ENCODE measurements around the gene CUX1. TPM values are rescaled to one million over a fixed set of nuclear protein-coding genes. Genes with fewer than 3 reads are reported as not detected.
"Not testable (repeated sequence)": the region's sequence is repeated elsewhere in the genome, so short reads cannot be mapped to it uniquely, and the experiment has no call there.

Gene CUX1
- total RNA-seq, 1 experiment from 2014 or later = 47.6 TPM

- ChIA-PET POLR2A (interaction anchor here (1.1 kb wide), 1 partner anchor 17 kb away, joined by 4 read pairs; no protein-coding TSS in a partner anchor), CTCF (interaction anchor here (0.6 to 1.3 kb wide), 3 partner anchors 9 to 1274 kb away, joined by 3 to 4 read pairs (median 3); no protein-coding TSS in a partner anchor)
- Mint-ChIP-seq H3K27ac (ENCODE audit: low read depth, unreplicated experiment) (no peak overlapping the region), H3K4me3 (ENCODE audit: unreplicated experiment) (no peak overlapping the region), H3K27me3 (ENCODE audit: insufficient read depth, unreplicated experiment) (no peaks in the 10 kb centered on the region), H3K9me3 (ENCODE audit: unreplicated experiment) (no peaks in the 10 kb centered on the region), H3K4me1 (ENCODE audit: insufficient read depth, unreplicated experiment) (peaks cover 22% of the 10 kb centered on the region), H3K36me3 (ENCODE audit: insufficient read depth, unreplicated experiment) (peaks cover 12% of the 10 kb centered on the region)
- DNase-seq (ENCODE audit: unreplicated experiment) = no peak
- intact Hi-C loops (cut with micrococcal nuclease) = no loop called here
- no TSS peak for BruUV-seq (replicated peaks)
- TF ChIP-seq, protein P1, sequence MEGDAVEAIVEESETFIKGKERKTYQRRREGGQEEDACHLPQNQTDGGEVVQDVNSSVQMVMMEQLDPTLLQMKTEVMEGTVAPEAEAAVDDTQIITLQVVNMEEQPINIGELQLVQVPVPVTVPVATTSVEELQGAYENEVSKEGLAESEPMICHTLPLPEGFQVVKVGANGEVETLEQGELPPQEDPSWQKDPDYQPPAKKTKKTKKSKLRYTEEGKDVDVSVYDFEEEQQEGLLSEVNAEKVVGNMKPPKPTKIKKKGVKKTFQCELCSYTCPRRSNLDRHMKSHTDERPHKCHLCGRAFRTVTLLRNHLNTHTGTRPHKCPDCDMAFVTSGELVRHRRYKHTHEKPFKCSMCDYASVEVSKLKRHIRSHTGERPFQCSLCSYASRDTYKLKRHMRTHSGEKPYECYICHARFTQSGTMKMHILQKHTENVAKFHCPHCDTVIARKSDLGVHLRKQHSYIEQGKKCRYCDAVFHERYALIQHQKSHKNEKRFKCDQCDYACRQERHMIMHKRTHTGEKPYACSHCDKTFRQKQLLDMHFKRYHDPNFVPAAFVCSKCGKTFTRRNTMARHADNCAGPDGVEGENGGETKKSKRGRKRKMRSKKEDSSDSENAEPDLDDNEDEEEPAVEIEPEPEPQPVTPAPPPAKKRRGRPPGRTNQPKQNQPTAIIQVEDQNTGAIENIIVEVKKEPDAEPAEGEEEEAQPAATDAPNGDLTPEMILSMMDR (IDR thresholded peaks at IDR 0.05; ENCODE audit: unreplicated experiment) = no peak
These were observed 47.6 kb downstream of the CUX1 start for GRCh38 chr7:101865031-101865430.

- no peak overlapping the region for H3K27ac Mint-ChIP-seq (ENCODE audit: low read depth, unreplicated experiment)
These were observed 48.0 kb downstream of the CUX1 start for GRCh38 chr7:101865455-101865854.

GRCh38 chr7:101866328-101866727 lies 48.9 kb downstream of the CUX1 start:
- Mint-ChIP-seq H3K36me3 (ENCODE audit: insufficient read depth, unreplicated experiment) (peaks cover 18% of the 10 kb centered on the region), H3K27ac (ENCODE audit: low read depth, unreplicated experiment) (no peak overlapping the region), H3K27me3 (ENCODE audit: insufficient read depth, unreplicated experiment) (no peaks in the 10 kb centered on the region), H3K4me1 (ENCODE audit: insufficient read depth, unreplicated experiment) (peaks cover 28% of the 10 kb centered on the region), H3K9me3 (ENCODE audit: unreplicated experiment) (no peaks in the 10 kb centered on the region), H3K4me3 (ENCODE audit: unreplicated experiment) (no peak overlapping the region)
- TF ChIP-seq, protein P1 (IDR thresholded peaks at IDR 0.05; ENCODE audit: unreplicated experiment) = no peak
- CTCF ChIA-PET = interaction anchor here (0.6 to 1.1 kb wide), 2 partner anchors 9 to 10 kb away, joined by 3 read pairs; no protein-coding TSS in a partner anchor
- DNase-seq (ENCODE audit: unreplicated experiment) = no peak
- intact Hi-C loops (cut with micrococcal nuclease) = no loop called here
- BruUV-seq (replicated peaks) = no TSS peak
- POLR2A ChIA-PET = no interaction called here

More at GRCh38 chr7:101865455-101865854, 48.0 kb downstream of the CUX1 start:
- no peak for DNase-seq (ENCODE audit: unreplicated experiment)
- H3K9me3 Mint-ChIP-seq (ENCODE audit: unreplicated experiment) = no peaks in the 10 kb centered on the region
- BruUV-seq (replicated peaks) = no TSS peak
- H3K4me3 Mint-ChIP-seq (ENCODE audit: unreplicated experiment) = no peak overlapping the region
- CTCF ChIA-PET = interaction anchor here (0.6 to 1.3 kb wide), 2 partner anchors 9 to 16 kb away, joined by 3 read pairs; no protein-coding TSS in a partner anchor
- POLR2A ChIA-PET = interaction anchor here (1.1 kb wide), 1 partner anchor 17 kb away, joined by 4 read pairs; no protein-coding TSS in a partner anchor
- H3K36me3 Mint-ChIP-seq (ENCODE audit: insufficient read depth, unreplicated experiment) = peaks cover 16% of the 10 kb centered on the region
- TF ChIP-seq, protein P1 (IDR thresholded peaks at IDR 0.05; ENCODE audit: unreplicated experiment) = no peak
- H3K27me3 Mint-ChIP-seq (ENCODE audit: insufficient read depth, unreplicated experiment) = no peaks in the 10 kb centered on the region
- peaks cover 22% of the 10 kb centered on the region for H3K4me1 Mint-ChIP-seq (ENCODE audit: insufficient read depth, unreplicated experiment)
- intact Hi-C loops (cut with micrococcal nuclease) = no loop called here

GRCh38 chr7:101867265-101867664 lies 49.8 kb downstream of the CUX1 start:
- intact Hi-C loops (cut with micrococcal nuclease) = no loop called here
- ChIA-PET POLR2A (no interaction called here), CTCF (interaction anchor here (0.6 to 1.5 kb wide), 3 partner anchors 10 to 11 kb away, joined by 3 to 4 read pairs (median 3); no protein-coding TSS in a partner anchor)
- no peak overlapping the region for H3K4me3 Mint-ChIP-seq (ENCODE audit: unreplicated experiment)
- H3K27ac Mint-ChIP-seq (ENCODE audit: low read depth, unreplicated experiment) = no peak overlapping the region
- no TSS peak for BruUV-seq (replicated peaks)
- H3K27me3 Mint-ChIP-seq (ENCODE audit: insufficient read depth, unreplicated experiment) = no peaks in the 10 kb centered on the region
- no peaks in the 10 kb centered on the region for H3K9me3 Mint-ChIP-seq (ENCODE audit: unreplicated experiment)
- DNase-seq (ENCODE audit: unreplicated experiment) = no peak
- peaks cover 30% of the 10 kb centered on the region for H3K4me1 Mint-ChIP-seq (ENCODE audit: insufficient read depth, unreplicated experiment)
- peaks cover 18% of the 10 kb centered on the region for H3K36me3 Mint-ChIP-seq (ENCODE audit: insufficient read depth, unreplicated experiment)
- TF ChIP-seq, protein P1 (IDR thresholded peaks at IDR 0.05; ENCODE audit: unreplicated experiment) = no peak

DNA sequence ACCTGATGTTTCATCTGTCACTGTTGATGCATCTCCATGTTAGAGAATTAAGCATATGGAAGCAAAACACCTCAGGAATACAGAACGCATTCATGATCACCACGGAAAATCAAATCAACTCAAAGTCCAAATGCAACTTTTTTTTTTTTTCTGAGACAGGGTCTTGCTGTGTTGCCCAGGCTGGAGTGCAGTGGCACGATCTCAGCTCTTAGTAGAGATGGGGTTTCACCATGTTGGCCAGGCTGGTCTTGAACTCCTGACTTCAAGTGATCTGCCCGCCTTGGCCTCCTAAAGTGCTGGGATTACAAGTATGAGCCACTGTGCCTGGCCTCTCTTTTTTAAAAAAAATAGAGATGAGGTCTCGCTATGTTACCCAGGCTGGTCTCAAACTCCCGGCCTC lies 50.3 kb downstream of the CUX1 start:
- CTCF ChIA-PET = interaction anchor here (1.5 kb wide), 1 partner anchor 11 kb away, joined by 4 read pairs; no protein-coding TSS in a partner anchor
- H3K27ac Mint-ChIP-seq (ENCODE audit: low read depth, unreplicated experiment); intact Hi-C loops (cut with micrococcal nuclease): not testable (repeated sequence)

More for the DNA sequence above, 50.3 kb downstream of the CUX1 start:
- peaks cover 30% of the 10 kb centered on the region for H3K4me1 Mint-ChIP-seq (ENCODE audit: insufficient read depth, unreplicated experiment)
- H3K9me3 Mint-ChIP-seq (ENCODE audit: unreplicated experiment); BruUV-seq (replicated peaks); H3K4me3 Mint-ChIP-seq (ENCODE audit: unreplicated experiment); DNase-seq (ENCODE audit: unreplicated experiment); H3K27me3 Mint-ChIP-seq (ENCODE audit: insufficient read depth, unreplicated experiment); POLR2A ChIA-PET: not testable (repeated sequence)
- H3K36me3 Mint-ChIP-seq (ENCODE audit: insufficient read depth, unreplicated experiment) = peaks cover 18% of the 10 kb centered on the region
